HG02798 (cell line): ENCODE measurements around the gene EPHB2.
"Not testable (repeated sequence)": the region's sequence is repeated elsewhere in the genome, so short reads cannot be mapped to it uniquely, and the experiment has no call there.

ENCODE experiments used
- ATAC-seq: cut with Tn5 transposase; IDR thresholded peaks from one replicate; pipeline ENCODE4 v1.9.1; 2021; ENCODE audit warnings: mild to moderate bottlenecking; ENCODE audit not compliant: unreplicated experiment, poor library complexity

Gene EPHB2

GRCh38 chr1:22710701-22711049 is at the start of gene EPHB2:
Gene EPHB2 (plus strand): TSS chr1:22710839. CDS start chr1:22710983, 144 bp downstream.
- no peak for ATAC-seq

- no peak for ATAC-seq
These were observed 48.8 kb upstream of the EPHB2 start for GRCh38 chr1:22661880-22662279.

- no peak for ATAC-seq
These were observed 48.3 kb upstream of the EPHB2 start for GRCh38 chr1:22662318-22662717.

- ATAC-seq, result no peak
These were observed 47.6 kb upstream of the EPHB2 start for GRCh38 chr1:22662986-22663408.

GRCh38 chr1:22665752-22666151 is 44.9 kb upstream of the EPHB2 start:
- ATAC-seq, result no peak

GRCh38 chr1:22666412-22666811 is 44.2 kb upstream of the EPHB2 start:
- ATAC-seq, result no peak

GRCh38 chr1:22668840-22669239 is 41.8 kb upstream of the EPHB2 start:
- not testable (repeated sequence) for ATAC-seq

GRCh38 chr1:22670352-22670975 is 40.2 kb upstream of the EPHB2 start:
- no peak for ATAC-seq

- no peak for ATAC-seq
These were observed 38.6 kb upstream of the EPHB2 start for GRCh38 chr1:22671999-22672398.

- no peak for ATAC-seq
These were observed 36.9 kb upstream of the EPHB2 start for GRCh38 chr1:22673486-22674409.

- ATAC-seq, result no peak
These were observed 36.3 kb upstream of the EPHB2 start for GRCh38 chr1:22674410-22674749.

GRCh38 chr1:22676151-22676550 is 34.5 kb upstream of the EPHB2 start:
- not testable (repeated sequence) for ATAC-seq

- ATAC-seq, result no peak
These were observed 33.6 kb upstream of the EPHB2 start for GRCh38 chr1:22676916-22677583.

- ATAC-seq, result no peak
These were observed 32.4 kb upstream of the EPHB2 start for GRCh38 chr1:22677931-22678896.

GRCh38 chr1:22680726-22681125 is 29.9 kb upstream of the EPHB2 start:
- no peak for ATAC-seq

- no peak for ATAC-seq
These were observed 28.9 kb upstream of the EPHB2 start for GRCh38 chr1:22681556-22682276.

GRCh38 chr1:22683547-22683946 is 27.1 kb upstream of the EPHB2 start:
- ATAC-seq, result no peak

- ATAC-seq, result no peak
These were observed 25.0 kb upstream of the EPHB2 start for GRCh38 chr1:22685591-22686059.

GRCh38 chr1:22687191-22687590 is 23.4 kb upstream of the EPHB2 start:
- ATAC-seq, result no peak
